Measurements from ENCODE around the gene CPVL. TPM values are rescaled to one million over a fixed set of nuclear protein-coding genes. Genes with fewer than 3 reads are reported as not detected.

Gene CPVL
- total and polyA plus RNA-seq, 8 donors = 6.8 to 40.8 (median 11.2) TPM

GRCh38 chr7:29161231-29161630, 14.9 kb upstream of the CPVL start:
- no peak overlapping the region for H3K4me3 ChIP-seq
- no peak for ATAC-seq
- no peaks in the 10 kb centered on the region for H3K36me3 ChIP-seq
- no peak for TF ChIP-seq CTCF (IDR thresholded peaks at IDR 0.05)
- intact Hi-C loops (cut with DNase I) = no loop called here
- no peaks in the 10 kb centered on the region for H3K4me1 ChIP-seq
- peaks cover 0 to 10% of the 10 kb centered on the region in 2 donors for H3K9me3 ChIP-seq
- DNase-seq = no peak
- no peaks in the 10 kb centered on the region for H3K27me3 ChIP-seq
- no peak overlapping the region for H3K27ac ChIP-seq

GRCh38 chr7:29160080-29160479, 13.7 kb upstream of the CPVL start:
- no peaks in the 10 kb centered on the region for H3K27me3 ChIP-seq
- no peaks in the 10 kb centered on the region for H3K4me1 ChIP-seq
- ATAC-seq (no peak), DNase-seq (no peak)
- H3K36me3 ChIP-seq = no peaks in the 10 kb centered on the region
- intact Hi-C loops (cut with DNase I) = no loop called here
- H3K27ac ChIP-seq = no peak overlapping the region
- H3K9me3 ChIP-seq = no peaks in the 10 kb centered on the region
- no peak overlapping the region for H3K4me3 ChIP-seq
- TF ChIP-seq CTCF (IDR thresholded peaks at IDR 0.05) = no peak

GRCh38 chr7:29158795-29159423, 12.6 kb upstream of the CPVL start:
- no peaks in the 10 kb centered on the region for H3K27me3 ChIP-seq
- ATAC-seq (no peak), DNase-seq (no peak)
- H3K4me3 ChIP-seq = no peak overlapping the region
- intact Hi-C loops (cut with DNase I) = no loop called here
- no peak overlapping the region for H3K27ac ChIP-seq
- TF ChIP-seq CTCF (IDR thresholded peaks at IDR 0.05) = no peak
- no peaks in the 10 kb centered on the region for H3K9me3 ChIP-seq
- no peaks in the 10 kb centered on the region for H3K4me1 ChIP-seq
- H3K36me3 ChIP-seq = no peaks in the 10 kb centered on the region

- TF ChIP-seq CTCF (IDR thresholded peaks at IDR 0.05) = no peak
These were observed 10.6 kb upstream of the CPVL start for GRCh38 chr7:29156907-29157452.

GRCh38 chr7:29154076-29154475, 7.7 kb upstream of the CPVL start:
- no peaks in the 10 kb centered on the region for H3K27me3 ChIP-seq
- no peak for ATAC-seq
- H3K27ac ChIP-seq = no peak overlapping the region
- no peaks in the 10 kb centered on the region for H3K4me1 ChIP-seq
- no peak for TF ChIP-seq CTCF (IDR thresholded peaks at IDR 0.05)
- no peak for DNase-seq
- no peaks in the 10 kb centered on the region for H3K9me3 ChIP-seq
- no peaks in the 10 kb centered on the region for H3K36me3 ChIP-seq
- no peak overlapping the region for H3K4me3 ChIP-seq
- intact Hi-C loops (cut with DNase I) = no loop called here

More at GRCh38 chr7:29156907-29157452, 10.6 kb upstream of the CPVL start:
- no peak for DNase-seq
- no peak for ATAC-seq
- H3K4me1 ChIP-seq = no peaks in the 10 kb centered on the region
- H3K4me3 ChIP-seq = no peak overlapping the region
- H3K27me3 ChIP-seq = no peaks in the 10 kb centered on the region
- H3K27ac ChIP-seq = no peak overlapping the region
- intact Hi-C loops (cut with DNase I) = no loop called here
- no peaks in the 10 kb centered on the region for H3K9me3 ChIP-seq
- H3K36me3 ChIP-seq = no peaks in the 10 kb centered on the region

All from left lung (tissue), 10 donors.